Smooth muscle cell (in vitro differentiated cells): ENCODE data around the gene GUCY2F. TPM values are rescaled to one million over a fixed set of nuclear protein-coding genes. Genes with fewer than 3 reads are reported as not detected.

Experiments
- DNase-seq: peaks from one replicate; lab custom pipeline; 2025; ENCODE audit not compliant: unreplicated experiment; lab: John Stamatoyannopoulos, UW
- H2AFZ ChIP-seq: fragments of 200-600 bp; sonication (generic); 2 replicates; pipeline ENCODE4 v1.6.0; 2016; ENCODE audit warnings: antibody characterized with exemption, low read depth, mild to moderate bottlenecking
- H3F3A ChIP-seq: fragments of 200-600 bp; sonication (generic); 2 replicates; pipeline ENCODE4 v1.6.0; 2017; ENCODE audit warnings: antibody characterized with exemption, low read depth
- H3K27ac ChIP-seq: fragments of 200-600 bp; sonication (generic); 2 replicates; pipeline ENCODE4 v1.5.1; 2016; ENCODE audit warnings: low read depth, mild to moderate bottlenecking
- H3K27me3 ChIP-seq: fragments of 200-600 bp; sonication (generic); 2 replicates; pipeline ENCODE4 v1.6.1; 2016; ENCODE audit warnings: low read depth, mild to moderate bottlenecking
- H3K36me3 ChIP-seq: fragments of 200-600 bp; sonication (generic); 2 replicates; pipeline ENCODE4 v1.5.1; 2016; ENCODE audit warnings: low read depth
- H3K4me1 ChIP-seq: fragments of 200-600 bp; sonication (generic); 2 replicates; pipeline ENCODE4 v1.5.1; 2016; ENCODE audit warnings: low read depth
- H3K4me2 ChIP-seq: fragments of 200-600 bp; sonication (generic); 2 replicates; pipeline ENCODE4 v1.6.0; 2016; ENCODE audit warnings: mild to moderate bottlenecking
- H3K4me3 ChIP-seq: fragments of 200-600 bp; sonication (generic); 2 replicates; pipeline ENCODE4 v1.5.1; 2016; ENCODE audit warnings: mild to moderate bottlenecking
- H3K79me2 ChIP-seq: fragments of 200-600 bp; sonication (generic); 2 replicates; pipeline ENCODE4 v1.6.0; 2016; ENCODE audit warnings: low read depth, mild to moderate bottlenecking
- H3K9ac ChIP-seq: fragments of 200-600 bp; sonication (generic); 2 replicates; pipeline ENCODE4 v1.6.0; 2016; ENCODE audit warnings: low read depth
- H3K9me3 ChIP-seq: fragments of 200-600 bp; sonication (generic); replicated peaks from 2 replicates; pipeline ENCODE4 v1.5.1; 2016; ENCODE audit warnings: low read depth
- H4K20me1 ChIP-seq: fragments of 200-600 bp; sonication (generic); 2 replicates; pipeline ENCODE4 v1.6.0; 2016; ENCODE audit warnings: low read depth
- CTCF ChIP-seq: fragments of 200-600 bp; sonication (generic); IDR thresholded peaks from 2 replicates; pipeline ENCODE4 v1.5.1; 2017; ENCODE audit warnings: borderline replicate concordance, mild to moderate bottlenecking, antibody characterized with exemption; ENCODE audit not compliant: insufficient read depth, poor library complexity, severe bottlenecking
- WGBS: methylation state at CpG from one replicate; pipeline ENCODE4 v1.1.7; 2016; ENCODE audit warnings: low lambda C conversion rate; 5-methylcytosine and 5-hydroxymethylcytosine counted together
- polyA plus RNA-seq: library from polyadenylated mRNA; unstranded; fragments of >200 nt; fragmentation: Nextera tagmentation; extraction: Ambion mirVana; gene quantifications from 2 replicates; pipeline ENCODE4 v1.2.1, GENCODE V29; 2016
- total RNA-seq: library from RNA; depleted of rRNA; stranded (reverse); fragments of >200 nt; gene quantifications from 2 replicates; pipeline ENCODE4 v1.2.3, GENCODE V29; 2014

Gene GUCY2F
- total and polyA plus RNA-seq, 2 experiments from 2014 or later = not detected

GRCh38 chrX:109472939-109473735 lies 8.7 kb downstream of the GUCY2F start:
- peak; percentile 34 for TF ChIP-seq CTCF
- Histone ChIP-seq H3K79me2 (no peaks in the 10 kb centered on the region), H3K36me3 (no peaks in the 10 kb centered on the region), H3K4me2 (peak overlapping the region; percentile 57), H3K4me1 (peaks cover 28% of the 10 kb centered on the region), H3F3A (no peaks in the 10 kb centered on the region), H3K27me3 (no peaks in the 10 kb centered on the region), H2AFZ (peak overlapping the region; percentile 29), H3K9me3 (no peaks in the 10 kb centered on the region), H3K27ac (peak overlapping the region; percentile 30), H3K4me3 (no peak overlapping the region), H3K9ac (no peak overlapping the region), H4K20me1 (no peaks in the 10 kb centered on the region)
- WGBS = 30% methylated on average over 7 of the region's 7 CpGs
- DNase-seq = no peak

GRCh38 chrX:109464231-109464630 lies 17.7 kb downstream of the GUCY2F start:
- no peak for TF ChIP-seq CTCF
- Histone ChIP-seq H3K9ac (no peak overlapping the region), H3K9me3 (no peaks in the 10 kb centered on the region), H3F3A (no peaks in the 10 kb centered on the region), H3K27ac (no peak overlapping the region), H3K36me3 (no peaks in the 10 kb centered on the region), H2AFZ (no peak overlapping the region), H3K27me3 (no peaks in the 10 kb centered on the region), H3K79me2 (no peaks in the 10 kb centered on the region), H3K4me3 (no peak overlapping the region), H3K4me1 (no peaks in the 10 kb centered on the region), H4K20me1 (no peaks in the 10 kb centered on the region), H3K4me2 (no peak overlapping the region)
- DNase-seq = no peak

GRCh38 chrX:109463784-109464183 lies 18.1 kb downstream of the GUCY2F start:
- H3K4me2 ChIP-seq = no peak overlapping the region
- H3F3A ChIP-seq = no peaks in the 10 kb centered on the region
- H2AFZ ChIP-seq = no peak overlapping the region
- H3K4me3 ChIP-seq = no peak overlapping the region
- H4K20me1 ChIP-seq = no peaks in the 10 kb centered on the region
- WGBS = 71% methylated on average over 2 of the region's 2 CpGs
- H3K27ac ChIP-seq = no peak overlapping the region
- H3K9me3 ChIP-seq = no peaks in the 10 kb centered on the region
- H3K79me2 ChIP-seq = no peaks in the 10 kb centered on the region
- no peak for DNase-seq
- H3K4me1 ChIP-seq = no peaks in the 10 kb centered on the region
- TF ChIP-seq CTCF = no peak
- no peaks in the 10 kb centered on the region for H3K36me3 ChIP-seq
- no peaks in the 10 kb centered on the region for H3K27me3 ChIP-seq
- no peak overlapping the region for H3K9ac ChIP-seq
